Measurements from ENCODE around the gene RP9.

RP9 gene

GRCh38 chr7:33054261-33054964 lies 54.8 kb downstream of the RP9 start:
- no peak for DNase-seq (ENCODE audit: low read depth)
- H3K4me3 ChIP-seq (ENCODE audit: low read length), result no peak overlapping the region

GRCh38 chr7:33053721-33054120 lies 55.5 kb downstream of the RP9 start:
- H3K4me3 ChIP-seq (ENCODE audit: low read length), result no peak overlapping the region
- DNase-seq (ENCODE audit: low read depth), result no peak
- no peak for TF ChIP-seq CTCF (conservative IDR thresholded peaks at IDR 0.05; ENCODE audit: low read depth, low read length)

More at GRCh38 chr7:33054261-33054964, 54.8 kb downstream of the RP9 start:
- TF ChIP-seq CTCF (conservative IDR thresholded peaks at IDR 0.05; ENCODE audit: low read depth, low read length), result no peak

- H3K4me3 ChIP-seq (ENCODE audit: low read length), result no peak overlapping the region
- no peak for DNase-seq (ENCODE audit: low read depth)
- peak; percentile 69 for TF ChIP-seq CTCF (conservative IDR thresholded peaks at IDR 0.05; ENCODE audit: low read depth, low read length)
These were observed 58.5 kb downstream of the RP9 start for GRCh38 chr7:33050535-33051318.

- no peak overlapping the region for H3K4me3 ChIP-seq (ENCODE audit: low read length)
- DNase-seq (ENCODE audit: low read depth), result no peak
- TF ChIP-seq CTCF (conservative IDR thresholded peaks at IDR 0.05; ENCODE audit: low read depth, low read length), result no peak
These were observed 60.5 kb downstream of the RP9 start for GRCh38 chr7:33048704-33049103.

- TF ChIP-seq CTCF (conservative IDR thresholded peaks at IDR 0.05; ENCODE audit: low read depth, low read length), result no peak
- DNase-seq (ENCODE audit: low read depth), result no peak
- H3K4me3 ChIP-seq (ENCODE audit: low read length), result no peak overlapping the region
These were observed 60.9 kb downstream of the RP9 start for GRCh38 chr7:33048257-33048656.

- H3K4me3 ChIP-seq (ENCODE audit: low read length), result no peak overlapping the region
- no peak for DNase-seq (ENCODE audit: low read depth)
- no peak for TF ChIP-seq CTCF (conservative IDR thresholded peaks at IDR 0.05; ENCODE audit: low read depth, low read length)
These were observed 64.2 kb downstream of the RP9 start for GRCh38 chr7:33044986-33045385.

Data from retinal pigment epithelial cell (primary cell).